Hepatocyte (in vitro differentiated cells): ENCODE data around the gene CDKN1A.

Experiments
- CTCF ChIP-seq: fragments of 200-600 bp; sonication (generic); IDR thresholded peaks from 2 replicates; pipeline ENCODE4 v1.5.1; 2016; ENCODE audit warnings: antibody characterized with exemption, mild to moderate bottlenecking; ENCODE audit not compliant: poor library complexity
- EZH2phosphoT487 ChIP-seq: fragments of 200-600 bp; sonication (generic); IDR thresholded peaks from one replicate; pipeline ENCODE4 v1.6.1; 2018; ENCODE audit warnings: antibody characterized with exemption, mild to moderate bottlenecking, low read depth, moderate library complexity; ENCODE audit not compliant: unreplicated experiment, severe bottlenecking

DNA sequence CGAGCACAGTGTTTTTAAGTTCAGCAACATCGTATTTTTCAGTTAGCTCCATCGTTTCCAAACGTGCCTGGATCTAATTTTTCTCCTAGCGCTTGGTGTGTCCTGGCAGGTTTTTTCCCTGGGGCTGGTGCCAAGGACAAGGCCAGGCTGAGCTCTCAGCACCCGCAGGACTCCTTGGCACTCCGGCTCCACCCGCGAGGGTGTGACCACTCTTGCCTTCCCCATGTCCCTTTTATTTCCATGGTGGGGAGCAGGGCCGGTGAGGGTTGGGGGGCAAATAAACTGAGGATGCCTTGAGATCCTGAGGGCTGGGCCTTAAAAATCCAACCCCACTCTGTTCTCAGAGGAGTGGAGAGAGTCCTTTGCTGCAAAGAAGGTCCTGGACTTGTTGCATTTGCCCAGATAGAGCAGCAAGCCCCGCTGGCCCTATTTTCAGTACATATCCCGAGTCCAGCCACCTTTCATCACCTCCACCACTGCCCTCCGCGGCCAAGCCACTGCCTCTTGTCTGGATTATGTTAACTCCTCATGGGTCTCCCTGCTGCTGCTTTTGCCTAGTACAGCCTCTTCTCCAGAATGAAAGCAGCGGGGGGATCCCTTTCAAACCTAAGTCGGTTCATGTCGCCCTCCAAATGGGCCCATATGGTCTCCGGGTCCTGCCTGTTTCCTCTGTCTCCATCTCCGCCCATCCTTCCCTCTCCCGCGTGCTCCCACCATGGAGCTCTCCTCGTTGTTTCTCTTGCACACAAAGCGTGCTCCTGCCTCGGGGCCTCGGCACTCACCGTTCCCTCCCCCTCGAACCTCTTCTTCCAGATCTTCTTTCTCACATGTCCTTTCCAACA, 14.6 kb downstream of the CDKN1A start:
- TF ChIP-seq CTCF (no peak), EZH2phosphoT487 (no peak)
